Activated naive CD8-positive, alpha-beta T cell (primary cell): ENCODE data around the gene CHRD.

Source experiments
- H3K27ac Mint-ChIP-seq: one replicate; pipeline ENCODE4 v1.8.0; 2021; ENCODE audit warnings: mixed read lengths
- H3K27me3 Mint-ChIP-seq: one replicate; pipeline ENCODE4 v1.8.0; 2021; ENCODE audit warnings: mixed read lengths
- H3K36me3 Mint-ChIP-seq: one replicate; pipeline ENCODE4 v1.8.0; 2021; ENCODE audit warnings: mixed read lengths
- H3K4me1 Mint-ChIP-seq: one replicate; pipeline ENCODE4 v1.8.0; 2021; ENCODE audit warnings: low read depth, mixed read lengths
- H3K4me3 Mint-ChIP-seq: one replicate; pipeline ENCODE4 v1.8.0; 2021; ENCODE audit warnings: mild to moderate bottlenecking, mixed read lengths
- H3K9me3 Mint-ChIP-seq: one replicate; pipeline ENCODE4 v1.8.0; 2021; ENCODE audit warnings: low read depth, mixed read lengths

CHRD gene

DNA sequence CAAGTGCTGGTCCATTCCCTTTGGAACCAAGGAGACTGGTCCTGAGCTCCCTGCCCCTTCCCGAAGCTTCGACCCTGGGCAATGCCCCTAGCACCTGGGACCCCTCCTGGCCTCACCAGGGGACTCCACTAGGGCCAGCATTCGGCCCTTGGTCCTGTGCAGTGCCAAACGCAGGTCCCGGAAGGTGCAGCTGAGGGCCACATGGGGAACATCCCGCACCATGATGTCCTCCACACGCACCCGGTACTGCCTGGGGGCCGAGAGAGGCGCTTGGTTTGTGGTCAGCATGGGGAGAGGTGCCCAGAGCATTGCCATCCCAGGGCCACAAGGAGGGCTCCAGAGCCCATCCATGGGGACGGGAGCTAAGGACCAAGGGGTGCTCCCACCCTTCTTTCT, 26.3 kb upstream of the CHRD start:
- Mint-ChIP-seq H3K27ac (no peak overlapping the region), H3K4me3 (no peak overlapping the region), H3K9me3 (no peaks in the 10 kb centered on the region), H3K36me3 (peaks cover 2% of the 10 kb centered on the region), H3K4me1 (no peaks in the 10 kb centered on the region), H3K27me3 (no peaks in the 10 kb centered on the region)

GRCh38 chr3:184354121-184354728, 25.6 kb upstream of the CHRD start:
- no peaks in the 10 kb centered on the region for H3K27me3 Mint-ChIP-seq
- no peaks in the 10 kb centered on the region for H3K9me3 Mint-ChIP-seq

GRCh38 chr3:184354754-184355153, 25.1 kb upstream of the CHRD start:
- no peaks in the 10 kb centered on the region for H3K9me3 Mint-ChIP-seq
- no peak overlapping the region for H3K4me3 Mint-ChIP-seq
- H3K4me1 Mint-ChIP-seq: no peaks in the 10 kb centered on the region
- H3K36me3 Mint-ChIP-seq: peaks cover 2% of the 10 kb centered on the region
- H3K27me3 Mint-ChIP-seq: no peaks in the 10 kb centered on the region
- H3K27ac Mint-ChIP-seq: no peak overlapping the region

More at GRCh38 chr3:184354121-184354728, 25.6 kb upstream of the CHRD start:
- H3K4me1 Mint-ChIP-seq: no peaks in the 10 kb centered on the region
- H3K36me3 Mint-ChIP-seq: peaks cover 2% of the 10 kb centered on the region
- H3K4me3 Mint-ChIP-seq: no peak overlapping the region
- no peak overlapping the region for H3K27ac Mint-ChIP-seq

GRCh38 chr3:184355261-184356040, 24.4 kb upstream of the CHRD start:
- H3K4me3 Mint-ChIP-seq: no peak overlapping the region
- peaks cover 2% of the 10 kb centered on the region for H3K36me3 Mint-ChIP-seq
- no peak overlapping the region for H3K27ac Mint-ChIP-seq
- H3K9me3 Mint-ChIP-seq: no peaks in the 10 kb centered on the region
- peaks cover 3% of the 10 kb centered on the region for H3K4me1 Mint-ChIP-seq
- no peaks in the 10 kb centered on the region for H3K27me3 Mint-ChIP-seq

GRCh38 chr3:184357248-184358123, 22.4 kb upstream of the CHRD start:
- no peaks in the 10 kb centered on the region for H3K9me3 Mint-ChIP-seq
- no peak overlapping the region for H3K4me3 Mint-ChIP-seq
- peaks cover 5% of the 10 kb centered on the region for H3K4me1 Mint-ChIP-seq
- no peak overlapping the region for H3K27ac Mint-ChIP-seq
- no peaks in the 10 kb centered on the region for H3K27me3 Mint-ChIP-seq
- peaks cover 2% of the 10 kb centered on the region for H3K36me3 Mint-ChIP-seq

DNA sequence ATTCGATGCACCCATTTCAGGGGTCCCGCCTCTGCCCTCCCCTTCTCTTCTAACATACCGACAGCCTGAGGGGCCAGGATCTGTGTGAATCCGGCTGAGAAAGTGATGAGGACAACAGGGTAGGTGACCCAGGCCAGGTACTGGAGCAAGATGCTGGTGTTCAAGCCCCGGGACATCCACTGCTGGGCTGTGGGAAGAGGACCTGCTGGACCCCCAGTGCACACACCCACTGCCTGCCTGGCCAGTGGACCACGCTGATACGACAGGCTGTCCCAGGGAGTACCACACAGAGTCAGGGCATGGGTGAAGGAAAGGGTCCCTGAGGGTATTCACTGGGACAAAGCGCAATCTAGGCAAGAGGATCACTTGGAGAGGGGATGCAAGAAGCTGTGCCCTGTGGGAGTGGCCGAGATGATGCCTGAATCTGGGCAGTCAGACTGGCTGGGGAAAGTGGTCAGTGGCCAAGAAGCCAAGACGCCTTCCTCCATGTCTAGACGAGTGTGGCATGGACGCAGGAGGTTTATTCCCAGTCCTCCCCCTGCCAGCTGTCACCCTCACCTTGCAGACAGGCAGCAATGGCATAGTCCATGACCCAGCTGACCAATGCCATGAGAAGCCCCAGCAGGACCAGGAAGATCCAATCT, 21.6 kb upstream of the CHRD start:
- Mint-ChIP-seq H3K36me3 (peaks cover 2% of the 10 kb centered on the region), H3K4me3 (no peak overlapping the region), H3K27me3 (no peaks in the 10 kb centered on the region), H3K4me1 (peaks cover 5% of the 10 kb centered on the region), H3K9me3 (no peaks in the 10 kb centered on the region), H3K27ac (no peak overlapping the region)

- Mint-ChIP-seq H3K27me3 (no peaks in the 10 kb centered on the region), H3K4me3 (peak overlapping the region; percentile 5), H3K9me3 (no peaks in the 10 kb centered on the region), H3K4me1 (peaks cover 9% of the 10 kb centered on the region), H3K27ac (no peak overlapping the region), H3K36me3 (peaks cover 2% of the 10 kb centered on the region)
Measured at GRCh38 chr3:184358921-184359350, 20.9 kb upstream of the CHRD start.

DNA sequence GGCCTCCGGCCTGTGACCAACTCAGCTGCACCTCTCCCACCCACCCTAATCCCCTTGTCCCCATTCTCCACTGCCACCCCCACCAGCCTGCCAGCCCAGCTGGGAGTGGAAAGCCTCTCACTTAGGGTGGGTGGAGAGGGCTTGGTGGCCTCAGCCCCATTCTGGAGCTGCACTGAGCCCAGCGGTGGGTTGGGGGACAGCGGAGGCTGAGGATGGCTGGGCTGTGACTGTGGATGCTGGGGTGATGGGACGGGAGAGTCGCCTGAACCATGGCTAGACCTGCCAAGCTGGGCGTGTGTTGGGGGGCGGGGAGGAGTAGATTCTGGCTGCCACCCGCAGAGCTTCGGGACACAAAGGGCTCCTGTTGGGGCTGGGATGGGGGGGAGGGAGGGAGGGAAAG, 20.2 kb upstream of the CHRD start:
- no peaks in the 10 kb centered on the region for H3K9me3 Mint-ChIP-seq
- H3K4me3 Mint-ChIP-seq: no peak overlapping the region
- H3K27me3 Mint-ChIP-seq: no peaks in the 10 kb centered on the region
- no peak overlapping the region for H3K27ac Mint-ChIP-seq
- peaks cover 5% of the 10 kb centered on the region for H3K36me3 Mint-ChIP-seq
- H3K4me1 Mint-ChIP-seq: peaks cover 15% of the 10 kb centered on the region

DNA sequence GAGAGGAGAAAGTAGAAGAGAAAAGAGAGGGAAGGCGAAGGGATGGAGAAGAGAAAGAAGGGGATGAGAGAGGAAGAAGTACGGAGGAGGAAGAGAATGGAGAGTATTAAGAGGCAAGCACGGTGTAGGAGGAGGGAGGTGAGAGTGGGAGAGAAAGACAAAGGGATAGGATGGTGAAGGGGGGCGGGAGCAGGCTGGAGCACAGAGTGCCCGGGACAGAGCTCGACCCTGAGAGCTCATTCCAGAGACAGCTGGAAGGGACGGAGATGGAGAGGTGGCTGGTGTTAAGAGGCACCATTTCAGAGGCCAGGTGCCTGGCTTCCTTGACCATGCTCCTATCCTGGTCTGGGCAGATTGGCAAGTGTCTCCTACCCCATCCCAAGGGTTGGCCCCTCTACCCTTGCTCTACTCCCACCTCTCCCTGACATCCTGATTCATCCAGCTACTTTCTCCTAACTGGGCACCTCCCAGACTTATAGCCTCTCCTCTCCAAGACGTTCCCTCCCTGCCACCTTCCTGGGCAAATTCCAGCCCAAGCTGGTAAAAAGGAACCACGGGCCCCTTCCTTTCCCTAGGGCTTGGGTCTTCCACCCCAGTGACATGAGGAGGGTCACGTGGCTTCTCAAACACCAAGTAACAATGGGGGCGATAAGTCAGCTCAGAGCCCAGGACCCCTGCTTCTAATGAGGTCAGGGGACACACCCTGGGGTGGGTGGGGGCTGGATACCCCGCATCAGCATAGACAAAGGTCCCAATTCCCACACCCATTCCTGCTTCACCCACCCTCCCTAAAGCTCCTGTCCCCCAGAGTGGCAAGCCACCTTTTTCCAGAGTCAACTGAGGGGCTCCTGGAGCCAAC, 19.6 kb upstream of the CHRD start:
- Mint-ChIP-seq H3K4me1 (peaks cover 22% of the 10 kb centered on the region), H3K27me3 (no peaks in the 10 kb centered on the region), H3K4me3 (peak overlapping the region; percentile 88), H3K9me3 (no peaks in the 10 kb centered on the region), H3K36me3 (peaks cover 10% of the 10 kb centered on the region), H3K27ac (peak overlapping the region; percentile 54)

GRCh38 chr3:184360929-184361531, 18.8 kb upstream of the CHRD start:
- Mint-ChIP-seq H3K4me3 (peak overlapping the region; percentile 88), H3K27ac (peak overlapping the region; percentile 54), H3K9me3 (no peaks in the 10 kb centered on the region), H3K27me3 (no peaks in the 10 kb centered on the region), H3K36me3 (peaks cover 10% of the 10 kb centered on the region), H3K4me1 (peaks cover 25% of the 10 kb centered on the region)

DNA sequence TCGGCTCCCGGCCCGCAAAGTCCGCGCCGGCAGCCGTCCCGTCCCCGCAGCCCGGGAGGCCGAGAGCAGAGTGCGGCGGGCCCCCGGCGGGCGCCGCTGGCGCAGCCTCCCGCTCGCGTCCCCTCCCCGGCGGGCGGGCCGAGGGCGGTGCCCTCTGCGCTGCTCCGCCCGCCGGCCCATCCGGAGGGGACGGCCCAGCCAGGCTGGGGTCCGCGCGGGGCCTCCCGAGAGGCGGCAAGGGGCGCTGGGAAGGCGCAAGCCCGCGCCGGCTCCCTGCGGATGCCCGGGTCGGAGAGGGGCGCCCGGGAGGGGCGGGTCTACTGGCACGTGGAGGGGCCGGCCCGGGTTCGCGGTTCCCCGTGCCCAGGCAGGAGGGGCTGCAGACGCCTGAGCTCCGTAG, 18.3 kb upstream of the CHRD start, which contains the start of the genes CLCN2 and POLR2H:
TSS of gene CLCN2 (minus strand) at position 74 of the 400 bp plus-strand sequence. CDS start 126 bp downstream, outside the sequence.
TSS of gene POLR2H (plus strand) at position 179 of the 400 bp plus-strand sequence. CDS start 1,783 bp downstream, outside the sequence.
- Mint-ChIP-seq H3K4me1 (peaks cover 27% of the 10 kb centered on the region), H3K27ac (peak within 1 kb of the TSS; percentile 92), H3K27me3 (no peaks in the 10 kb centered on the region), H3K9me3 (no peaks in the 10 kb centered on the region), H3K4me3 (peak within 1 kb of the TSS; percentile 99), H3K36me3 (peaks cover 10% of the 10 kb centered on the region)

DNA sequence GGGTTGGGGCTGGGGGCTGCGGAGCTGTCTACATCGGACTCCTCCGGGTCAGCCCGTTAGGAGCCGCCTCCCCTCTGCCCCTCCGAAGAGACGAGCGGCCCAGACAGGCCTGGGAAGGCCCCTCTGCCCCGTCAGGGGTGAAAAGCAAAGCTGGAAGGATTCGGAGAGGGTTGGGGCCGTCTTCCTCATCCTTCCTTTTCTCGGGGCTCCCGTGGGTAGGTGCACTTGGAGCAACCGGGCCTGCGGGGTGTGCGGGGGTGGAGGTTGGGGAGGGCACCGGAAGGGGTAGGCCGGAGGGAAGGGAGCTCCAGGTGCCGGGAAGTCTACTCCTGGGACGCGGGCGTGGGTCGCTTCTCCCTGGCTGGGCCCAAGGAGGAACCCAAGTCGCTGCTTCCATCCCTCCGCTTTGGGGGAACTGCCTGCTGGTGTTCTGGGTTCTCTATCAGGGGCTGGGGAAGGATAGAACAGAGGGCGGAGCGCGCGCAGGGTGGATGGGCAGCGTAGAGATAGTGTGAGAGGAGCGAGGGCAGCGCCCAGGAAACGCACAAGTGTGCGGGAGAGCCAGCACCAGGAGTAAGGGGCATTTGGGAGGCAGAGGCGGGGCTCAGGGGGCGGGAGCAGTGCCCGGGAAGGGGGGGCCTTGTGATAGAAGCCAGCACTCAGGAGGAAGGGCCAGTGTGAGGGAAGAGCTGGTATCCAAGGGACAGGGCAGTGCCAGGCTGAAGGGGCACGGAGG, 17.8 kb upstream of the CHRD start:
- Mint-ChIP-seq H3K36me3 (peaks cover 8% of the 10 kb centered on the region), H3K4me3 (peak overlapping the region; percentile 99), H3K27ac (peak overlapping the region; percentile 92), H3K4me1 (peaks cover 30% of the 10 kb centered on the region), H3K27me3 (no peaks in the 10 kb centered on the region), H3K9me3 (no peaks in the 10 kb centered on the region)
